Sciatic nerve (tissue), 2 donors: ENCODE data around the gene PARM1. TPM values are rescaled to one million over a fixed set of nuclear protein-coding genes. Genes with fewer than 3 reads are reported as not detected.
"Not testable (repeated sequence)": the region's sequence is repeated elsewhere in the genome, so short reads cannot be mapped to it uniquely, and the experiment has no call there.

ENCODE experiments used
- ATAC-seq: fragments of 200-7000 bp; cut with Tn5 transposase; one replicate; pipeline ENCODE4 v1.9.1; 2020; ENCODE audit warnings: mild to moderate bottlenecking, moderate library complexity
- DNase-seq: peaks from one replicate; pipeline ENCODE4 v3.0.0-alpha.2; 2020; ENCODE audit warnings: low spot score
- intact Hi-C: fragments of 100-400 bp; cut with DNase I; formaldehyde crosslinking; loops from one replicate; pipeline ENCODE4 v1.14.2; 2022
- total RNA-seq: library from RNA; stranded (reverse); fragmentation: NEBNext Ultra II Directional; extraction: Animal tissue kit (Norgen Biotek cat#: 25700); gene quantifications from one replicate; pipeline ENCODE4 v1.2.1, GENCODE V29; 2021
- donor health status: DM: no; HTN: no; CAD: no.
- donor health status: DM: no; HTN: no; CAD: no.

PARM1 gene
- total RNA-seq, 1 donor from 2014 or later = 9.1 TPM

GRCh38 chr4:74975082-74975481 lies 42.2 kb downstream of the PARM1 start:
- no peak for DNase-seq
- intact Hi-C loops = no loop called here
- no peak for ATAC-seq

GRCh38 chr4:74975848-74976824 lies 43.2 kb downstream of the PARM1 start:
- DNase-seq = no peak
- intact Hi-C loops = no loop called here
- ATAC-seq = no peak

GRCh38 chr4:74982546-74983252 lies 49.8 kb downstream of the PARM1 start:
- intact Hi-C loops = no loop called here
- no peak for ATAC-seq
- DNase-seq = no peak

GRCh38 chr4:74983253-74983635 lies 50.3 kb downstream of the PARM1 start:
- intact Hi-C loops = no loop called here
- DNase-seq (no peak), ATAC-seq (no peak)

GRCh38 chr4:74990276-74990875 lies 57.5 kb downstream of the PARM1 start:
- ATAC-seq = no peak
- intact Hi-C loops = no loop called here
- no peak for DNase-seq

- ATAC-seq, intact Hi-C loops, DNase-seq: not testable (repeated sequence)
Observed at GRCh38 chr4:74994436-74994835, 61.5 kb downstream of the PARM1 start.

GRCh38 chr4:74996996-74997395 lies 64.1 kb downstream of the PARM1 start:
- ATAC-seq = no peak
- DNase-seq = no peak
- intact Hi-C loops = no loop called here

GRCh38 chr4:74997948-74998729 lies 65.2 kb downstream of the PARM1 start:
- no peak for ATAC-seq
- no peak for DNase-seq
- intact Hi-C loops = no loop called here

- ATAC-seq = no peak
- DNase-seq = no peak
- intact Hi-C loops = no loop called here
Observed at GRCh38 chr4:74999714-75000309, 66.9 kb downstream of the PARM1 start.

- intact Hi-C loops = no loop called here
- DNase-seq (no peak), ATAC-seq (no peak)
Observed at GRCh38 chr4:75001871-75002270, 69.0 kb downstream of the PARM1 start.

- ATAC-seq (peak; percentile 71), DNase-seq (no peak)
- intact Hi-C loops = no loop called here
Observed at GRCh38 chr4:75002381-75002780, 69.5 kb downstream of the PARM1 start.

GRCh38 chr4:75003979-75004378 lies 71.1 kb downstream of the PARM1 start:
- ATAC-seq (no peak), DNase-seq (no peak)
- intact Hi-C loops = no loop called here

GRCh38 chr4:75004755-75005668 lies 72.1 kb downstream of the PARM1 start:
- ATAC-seq (no peak), DNase-seq (no peak)
- intact Hi-C loops = no loop called here

GRCh38 chr4:75005727-75006126 lies 72.8 kb downstream of the PARM1 start:
- ATAC-seq = no peak
- no peak for DNase-seq
- intact Hi-C loops = no loop called here

GRCh38 chr4:75007891-75008290 lies 75.0 kb downstream of the PARM1 start:
- DNase-seq = no peak
- intact Hi-C loops = no loop called here
- no peak for ATAC-seq

GRCh38 chr4:75009138-75009537 lies 76.2 kb downstream of the PARM1 start:
- intact Hi-C loops = no loop called here
- ATAC-seq (no peak), DNase-seq (no peak)

GRCh38 chr4:75011131-75011795 lies 78.3 kb downstream of the PARM1 start:
- ATAC-seq (no peak), DNase-seq (no peak)
- intact Hi-C loops = no loop called here
